ENCODE data around the gene LPP.

LPP gene

GRCh38 chr3:188807006-188807405 is 653.0 kb downstream of the LPP start:
- no peak for DNase-seq (ENCODE audit: low read depth)

DNA sequence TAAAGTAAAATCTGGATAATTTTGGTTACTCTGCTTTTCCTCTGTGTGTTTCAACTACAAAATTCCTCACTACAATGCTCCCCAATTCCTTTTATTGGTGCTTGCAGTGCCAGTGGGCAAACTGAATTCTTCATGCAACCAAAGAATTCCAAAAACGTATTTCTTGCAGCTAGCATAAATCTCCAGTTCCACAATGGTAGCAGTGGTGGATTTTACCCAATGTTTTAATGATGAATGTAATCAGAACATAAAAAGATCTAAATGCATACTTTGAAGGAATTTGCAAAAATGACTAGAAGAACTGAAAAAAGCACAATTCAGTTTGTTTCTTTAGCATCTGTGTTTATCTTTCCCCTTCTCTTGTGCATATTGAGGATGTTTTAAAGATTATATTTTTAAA is 658.2 kb downstream of the LPP start:
- no peak for DNase-seq (ENCODE audit: low read depth)

GRCh38 chr3:188814581-188814980 is 660.6 kb downstream of the LPP start:
- DNase-seq (ENCODE audit: low read depth) = no peak

DNA sequence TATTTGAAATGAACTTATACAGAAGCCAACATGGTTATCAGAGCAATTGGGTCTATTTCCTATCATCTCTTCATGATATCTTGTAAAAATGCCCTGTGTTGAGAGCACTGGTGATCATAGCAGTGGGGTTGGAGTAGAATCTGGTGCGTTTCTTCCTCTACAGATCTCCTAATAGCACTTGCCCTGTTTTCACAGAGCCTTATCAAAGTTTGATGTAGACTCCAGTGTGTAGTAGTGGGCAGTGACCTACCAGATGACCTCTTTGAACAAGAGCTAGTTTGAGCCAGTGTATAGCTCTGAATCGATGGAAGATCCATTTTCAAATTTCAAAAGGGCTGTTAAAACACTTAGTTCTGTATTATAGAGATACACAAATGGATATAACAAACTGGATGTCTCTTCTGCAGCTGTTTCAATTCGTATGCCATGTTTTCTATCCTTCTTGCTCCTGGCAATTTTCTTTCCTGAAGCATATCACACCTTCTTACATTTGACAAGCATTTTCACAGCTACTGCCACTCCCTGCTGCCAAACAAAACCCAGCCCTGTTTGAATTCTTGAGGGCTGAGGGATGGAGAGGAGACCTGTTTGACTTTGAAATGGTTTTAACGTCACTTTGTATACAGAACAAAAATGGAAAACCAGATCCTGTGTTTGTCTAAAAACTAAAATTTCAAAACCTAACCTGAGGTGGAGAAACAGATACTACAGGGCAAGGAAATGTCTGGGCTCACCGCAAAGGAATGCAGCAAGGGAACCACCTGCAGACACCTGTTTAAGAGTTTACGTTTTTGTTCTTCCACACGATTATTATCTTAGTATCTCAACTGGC is 663.4 kb downstream of the LPP start:
- DNase-seq (ENCODE audit: low read depth) = no peak

- no peak for DNase-seq (ENCODE audit: low read depth)
These were observed 663.9 kb downstream of the LPP start for GRCh38 chr3:188817935-188818269.

DNA sequence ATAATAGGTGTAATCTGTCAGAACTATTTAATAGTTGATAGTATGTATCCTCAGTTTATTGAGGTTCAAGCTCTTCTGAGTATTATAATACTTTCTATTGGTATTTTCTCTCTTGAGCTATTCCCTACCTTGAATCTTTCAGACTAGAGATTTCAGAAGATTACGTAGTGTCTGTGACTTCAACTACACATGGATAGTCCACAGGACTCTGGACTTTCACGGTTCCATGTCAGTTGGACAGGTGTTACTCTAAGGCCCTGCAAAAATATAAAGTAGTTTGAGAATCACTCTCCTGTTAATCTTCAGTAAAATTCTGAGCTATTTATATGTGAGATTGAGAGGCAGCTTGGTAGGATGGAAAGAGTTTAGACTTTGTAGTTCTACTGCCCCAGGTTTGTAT is 664.3 kb downstream of the LPP start:
- DNase-seq (ENCODE audit: low read depth) = no peak

DNA sequence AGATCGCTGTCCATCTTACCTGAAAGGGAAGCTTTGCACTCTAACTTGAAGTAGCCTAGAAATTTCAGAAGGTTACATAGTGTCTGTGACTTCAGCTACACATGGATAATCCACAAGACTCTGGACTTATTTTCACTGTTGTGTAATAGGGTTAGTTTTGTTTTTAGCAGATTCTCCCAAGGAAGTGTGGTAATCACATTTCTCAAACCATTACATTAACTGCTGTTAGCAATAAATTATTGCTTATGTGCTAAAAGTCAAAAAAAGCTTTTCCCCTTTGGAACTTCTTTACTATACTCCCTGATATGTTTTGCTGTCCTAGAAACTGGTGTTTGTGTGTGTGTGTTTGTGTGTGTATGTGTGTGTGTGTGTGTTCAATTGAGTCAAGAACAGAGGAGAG is 666.0 kb downstream of the LPP start:
- no peak for DNase-seq (ENCODE audit: low read depth)

- DNase-seq (ENCODE audit: low read depth) = no peak
These were observed 668.0 kb downstream of the LPP start for GRCh38 chr3:188822004-188822403.

DNA sequence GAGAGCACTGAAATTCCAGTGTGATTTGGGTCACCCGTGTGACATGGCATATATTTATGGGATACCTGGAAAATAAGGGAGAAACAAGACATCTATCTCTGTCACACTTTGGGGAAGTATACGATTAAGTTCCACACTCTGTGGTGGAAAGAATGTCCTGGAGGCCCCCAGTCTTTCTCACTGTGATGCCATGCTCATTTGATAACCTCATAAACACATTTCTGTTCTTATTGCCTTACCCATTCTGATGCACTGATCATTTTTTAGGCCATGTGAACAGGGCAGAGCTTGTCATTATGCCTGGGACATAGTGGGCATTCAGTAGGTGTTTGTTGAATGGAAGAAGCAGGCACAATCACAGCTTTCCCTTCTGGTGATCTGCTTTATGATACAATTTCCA is 668.5 kb downstream of the LPP start:
- DNase-seq (ENCODE audit: low read depth) = no peak

- DNase-seq (ENCODE audit: low read depth) = no peak
These were observed 670.6 kb downstream of the LPP start for GRCh38 chr3:188824566-188824965.

DNA sequence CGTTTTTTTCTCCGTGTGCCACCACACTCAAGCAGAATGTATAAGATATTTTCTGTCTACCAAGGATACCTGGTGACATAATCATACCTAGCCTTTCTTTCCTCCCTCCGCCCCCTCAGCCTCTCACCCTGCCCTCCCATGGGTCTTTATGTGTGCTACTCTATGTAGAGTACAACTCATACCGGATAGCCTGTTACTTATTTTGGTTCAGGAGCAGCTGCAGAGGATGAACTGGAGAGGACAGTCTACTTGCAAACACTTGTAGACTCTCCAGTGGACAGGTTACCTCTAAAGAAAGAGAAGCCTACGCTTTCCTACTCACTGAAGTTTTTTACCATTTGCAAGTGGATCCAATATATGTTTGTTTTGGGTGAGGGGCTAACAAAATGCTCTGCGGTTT is 671.9 kb downstream of the LPP start:
- DNase-seq (ENCODE audit: low read depth) = no peak

GRCh38 chr3:188826574-188826973 is 672.6 kb downstream of the LPP start:
- no peak for DNase-seq (ENCODE audit: low read depth)

- DNase-seq (ENCODE audit: low read depth) = no peak
These were observed 673.1 kb downstream of the LPP start for GRCh38 chr3:188827103-188827502.

DNA sequence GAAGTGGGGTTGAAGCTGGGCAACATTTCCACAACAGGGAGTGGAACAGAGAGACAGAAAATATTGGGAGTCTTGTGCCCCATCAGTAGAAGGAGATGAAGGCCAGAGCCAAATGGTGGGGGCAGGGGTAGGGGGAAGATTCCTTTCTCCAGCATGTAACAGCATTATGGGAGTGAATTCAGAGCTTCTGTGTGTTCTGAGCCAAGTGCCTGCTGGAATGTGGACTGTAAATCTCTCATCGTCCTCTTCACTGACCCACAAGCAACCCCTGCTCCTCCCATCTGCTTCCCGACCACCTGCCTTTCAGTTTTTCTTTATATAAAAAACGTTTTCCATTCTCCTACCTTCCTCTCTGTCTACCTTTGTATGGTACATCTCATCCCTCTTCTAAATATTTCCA is 673.6 kb downstream of the LPP start:
- no peak for DNase-seq (ENCODE audit: low read depth)

GRCh38 chr3:188829130-188829529 is 675.2 kb downstream of the LPP start:
- DNase-seq (ENCODE audit: low read depth) = no peak

GRCh38 chr3:188829576-188829975 is 675.6 kb downstream of the LPP start:
- DNase-seq (ENCODE audit: low read depth) = no peak

- DNase-seq (ENCODE audit: low read depth) = no peak
These were observed 676.9 kb downstream of the LPP start for GRCh38 chr3:188830893-188831292.

DNA sequence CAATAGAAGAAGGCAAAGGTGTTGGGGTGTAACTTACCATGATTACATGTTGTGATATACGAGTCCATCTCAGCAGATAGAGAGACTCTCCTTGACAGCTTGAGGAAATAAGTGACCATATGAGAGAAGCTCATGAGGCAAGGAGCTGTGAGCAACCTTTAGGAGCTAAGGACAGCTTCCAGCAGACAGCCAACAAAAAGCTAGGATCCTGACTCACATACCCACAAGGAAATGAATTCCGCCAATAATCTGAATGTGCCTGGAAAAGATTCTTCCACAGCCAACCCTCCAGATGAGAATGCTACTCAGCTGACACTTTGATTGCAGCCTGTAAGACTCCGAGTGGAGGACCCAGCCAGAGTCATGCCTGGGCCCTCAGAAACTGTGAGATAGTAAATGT is 678.2 kb downstream of the LPP start:
- DNase-seq (ENCODE audit: low read depth) = no peak

- DNase-seq (ENCODE audit: low read depth) = no peak
These were observed 679.2 kb downstream of the LPP start for GRCh38 chr3:188832961-188833721.

- DNase-seq (ENCODE audit: low read depth) = no peak
These were observed 680.4 kb downstream of the LPP start for GRCh38 chr3:188834349-188834748.

- DNase-seq (ENCODE audit: low read depth) = no peak
These were observed 685.3 kb downstream of the LPP start for GRCh38 chr3:188839187-188839695.

GRCh38 chr3:188840290-188840689 is 686.3 kb downstream of the LPP start:
- DNase-seq (ENCODE audit: low read depth) = no peak

DNA sequence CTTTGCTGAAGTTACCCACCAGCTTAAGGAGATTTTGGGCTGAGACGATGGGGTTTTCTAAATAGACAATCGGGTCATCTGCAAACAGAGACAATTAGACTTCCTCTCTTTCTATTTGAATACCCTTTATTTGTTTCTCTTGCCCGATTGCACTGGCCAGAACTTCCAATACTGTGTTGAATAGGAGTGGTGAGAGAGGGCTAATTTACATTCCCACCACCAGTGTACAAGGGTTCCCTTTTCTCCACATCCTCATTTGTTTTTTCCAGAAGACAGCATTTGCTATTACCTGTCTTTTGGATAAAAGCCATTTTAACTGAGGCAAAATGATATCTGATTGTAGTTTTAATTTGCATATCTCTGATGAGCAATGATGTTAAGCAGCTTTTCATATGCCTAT is 687.9 kb downstream of the LPP start:
- no peak for DNase-seq (ENCODE audit: low read depth)

DNA sequence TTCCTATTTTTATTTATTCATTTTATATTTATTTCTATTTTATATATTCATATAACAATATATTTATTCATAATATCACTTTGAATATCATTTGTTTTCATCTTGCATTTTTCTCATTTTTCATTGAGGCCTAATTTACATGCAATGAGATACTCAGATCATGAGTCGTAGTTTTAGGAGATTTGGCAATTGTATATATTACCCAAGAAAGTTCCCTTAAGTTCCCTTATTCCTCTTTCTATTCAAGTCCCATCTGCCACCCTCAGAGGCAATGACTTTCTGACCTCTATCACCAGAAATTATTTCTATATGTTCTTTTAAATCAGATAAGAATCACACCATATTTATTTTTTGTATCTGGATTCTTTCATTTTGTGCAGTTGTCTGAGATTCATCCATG is 688.7 kb downstream of the LPP start:
- DNase-seq (ENCODE audit: low read depth) = peak; percentile 45

All from HS-5 (cell line).